Middle frontal gyrus (tissue), 1 donor: ENCODE measurements around the gene FBXW10B.
A peak's percentile ranks its signal among the peaks of the same experiment; 100 is the strongest.
"Not testable (repeated sequence)": the region's sequence is repeated elsewhere in the genome, so short reads cannot be mapped to it uniquely, and the experiment has no call there.

Experiments used
- DNase-seq: peaks from one replicate; pipeline ENCODE4 v3.0.0-alpha.2; 2015; ENCODE audit warnings: low spot score; ENCODE audit errors: extremely low spot score

FBXW10B gene, protein sequence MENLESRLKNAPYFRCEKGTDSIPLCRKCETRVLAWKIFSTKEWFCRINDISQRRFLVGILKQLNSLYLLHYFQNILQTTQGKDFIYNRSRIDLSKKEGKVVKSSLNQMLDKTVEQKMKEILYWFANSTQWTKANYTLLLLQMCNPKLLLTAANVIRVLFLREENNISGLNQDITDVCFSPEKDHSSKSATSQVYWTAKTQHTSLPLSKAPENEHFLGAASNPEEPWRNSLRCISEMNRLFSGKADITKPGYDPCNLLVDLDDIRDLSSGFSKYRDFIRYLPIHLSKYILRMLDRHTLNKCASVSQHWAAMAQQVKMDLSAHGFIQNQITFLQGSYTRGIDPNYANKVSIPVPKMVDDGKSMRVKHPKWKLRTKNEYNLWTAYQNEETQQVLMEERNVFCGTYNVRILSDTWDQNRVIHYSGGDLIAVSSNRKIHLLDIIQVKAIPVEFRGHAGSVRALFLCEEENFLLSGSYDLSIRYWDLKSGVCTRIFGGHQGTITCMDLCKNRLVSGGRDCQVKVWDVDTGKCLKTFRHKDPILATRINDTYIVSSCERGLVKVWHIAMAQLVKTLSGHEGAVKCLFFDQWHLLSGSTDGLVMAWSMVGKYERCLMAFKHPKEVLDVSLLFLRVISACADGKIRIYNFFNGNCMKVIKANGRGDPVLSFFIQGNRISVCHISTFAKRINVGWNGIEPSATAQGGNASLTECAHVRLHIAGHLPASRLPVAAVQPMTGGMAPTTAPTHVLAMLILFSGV

DNA sequence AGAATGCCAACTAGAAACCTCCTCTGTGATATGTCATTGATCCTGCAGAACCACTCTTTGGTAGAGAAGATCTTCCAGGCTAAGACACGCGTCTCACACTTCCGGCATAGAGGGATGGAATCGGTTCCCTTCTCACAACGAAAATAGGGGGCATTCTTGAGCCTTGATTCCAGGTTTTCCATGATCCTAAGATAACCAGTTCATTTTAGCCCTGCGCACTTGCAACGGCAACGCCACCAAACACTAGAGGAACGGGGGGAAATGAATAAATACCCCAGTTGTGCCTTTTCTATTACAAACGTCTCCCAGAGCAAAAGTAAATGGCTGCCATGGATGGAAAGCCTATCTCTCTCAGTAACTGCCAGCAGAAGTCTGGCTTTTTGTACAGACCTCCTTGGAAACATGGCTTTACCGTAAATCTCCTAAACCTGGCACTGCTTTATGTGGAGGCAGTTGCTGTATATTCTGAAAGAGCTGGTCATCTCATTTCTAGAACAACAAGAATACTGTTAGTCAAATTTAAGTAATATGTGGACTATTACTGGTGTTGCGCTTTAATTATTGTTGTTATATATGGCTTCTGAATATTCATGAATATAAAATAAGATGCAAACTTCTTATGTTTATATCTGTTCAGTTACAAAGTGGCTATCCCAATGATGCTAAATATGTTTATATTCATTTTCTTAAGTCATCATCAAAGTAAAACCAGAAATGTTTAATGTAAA lies at the start of gene FBXW10B:
Gene FBXW10B (minus strand): TSS at position 374 of the 728 bp plus-strand sequence. CDS start 192 bp downstream, at position 182.
- not testable (repeated sequence) for DNase-seq

DNA sequence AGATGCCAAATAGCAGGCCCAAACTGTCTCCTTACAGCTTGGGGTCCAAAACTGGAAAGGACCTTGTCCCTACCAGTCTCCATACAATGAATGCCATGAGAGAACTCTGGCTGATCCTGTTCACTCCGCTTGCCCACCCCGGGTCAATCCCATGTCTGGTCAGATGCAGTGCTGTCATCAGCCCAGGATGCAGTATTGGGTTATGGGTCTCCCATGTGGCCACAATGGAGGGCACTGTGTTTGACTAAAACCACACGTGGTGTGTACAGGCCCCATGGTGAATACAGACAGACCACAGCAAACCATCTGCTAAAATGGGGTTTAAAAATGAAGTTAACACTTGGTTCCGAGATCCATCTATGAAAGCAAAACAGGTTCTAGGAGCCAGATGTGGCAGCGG lies 44.2 kb upstream of the FBXW10B start:
- DNase-seq: no peak

DNA sequence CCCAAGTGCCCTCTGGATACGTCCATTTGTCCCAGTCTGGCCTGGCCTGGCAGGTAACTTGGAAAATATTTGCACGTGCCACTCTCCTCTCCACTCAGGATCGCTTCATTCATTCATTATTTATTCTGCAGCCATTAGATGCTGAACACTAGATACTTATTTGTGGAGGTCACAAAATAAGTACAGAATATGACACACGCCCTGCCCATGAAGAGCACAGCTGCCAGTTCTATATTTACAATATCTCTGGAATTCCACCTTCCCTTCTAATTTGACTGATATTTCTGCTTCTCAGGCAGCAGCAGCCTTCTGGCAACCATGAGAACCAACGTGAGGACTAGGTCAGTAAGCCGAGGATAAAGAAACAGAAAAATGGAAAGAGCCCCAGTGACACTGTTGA lies 43.7 kb upstream of the FBXW10B start:
- no peak for DNase-seq

DNA sequence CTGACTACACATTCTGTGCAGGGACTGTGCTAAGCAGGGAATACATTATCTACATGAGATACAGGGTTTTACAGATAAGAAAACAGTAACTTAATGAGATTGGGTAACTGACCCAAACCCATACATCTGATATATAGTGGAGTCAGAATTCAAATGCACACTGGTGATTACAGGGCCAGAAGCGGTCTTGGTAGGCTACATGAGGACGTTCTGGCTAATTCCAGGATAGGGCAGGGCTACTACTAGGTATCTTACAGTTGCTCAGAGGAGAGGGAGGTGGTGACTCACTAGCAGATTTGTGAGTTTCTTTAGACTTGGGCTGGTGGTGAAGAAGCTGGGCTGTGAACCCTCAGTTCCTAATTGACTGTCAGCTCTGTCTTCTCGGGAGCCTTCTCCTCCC lies 43.2 kb upstream of the FBXW10B start:
- DNase-seq: no peak

DNA sequence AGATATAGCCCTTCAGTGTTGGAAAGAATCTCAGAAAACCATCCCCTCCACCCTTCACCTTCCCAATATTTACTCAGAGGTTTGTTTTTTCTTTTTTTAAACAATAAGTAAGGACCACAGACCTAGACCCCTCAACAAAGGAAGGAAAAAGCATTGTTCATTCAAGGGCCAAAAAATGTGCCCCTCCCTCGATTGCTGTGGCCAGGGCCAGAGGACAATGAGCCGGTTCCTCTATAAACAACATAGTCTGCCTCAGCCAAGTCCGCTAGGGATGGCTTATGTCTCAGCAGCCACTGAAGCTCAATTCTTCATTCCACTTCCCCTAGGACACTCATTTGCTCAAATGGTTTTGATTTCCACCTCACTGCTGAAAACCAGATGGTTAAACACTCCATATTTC lies 40.6 kb upstream of the FBXW10B start:
- no peak for DNase-seq

DNA sequence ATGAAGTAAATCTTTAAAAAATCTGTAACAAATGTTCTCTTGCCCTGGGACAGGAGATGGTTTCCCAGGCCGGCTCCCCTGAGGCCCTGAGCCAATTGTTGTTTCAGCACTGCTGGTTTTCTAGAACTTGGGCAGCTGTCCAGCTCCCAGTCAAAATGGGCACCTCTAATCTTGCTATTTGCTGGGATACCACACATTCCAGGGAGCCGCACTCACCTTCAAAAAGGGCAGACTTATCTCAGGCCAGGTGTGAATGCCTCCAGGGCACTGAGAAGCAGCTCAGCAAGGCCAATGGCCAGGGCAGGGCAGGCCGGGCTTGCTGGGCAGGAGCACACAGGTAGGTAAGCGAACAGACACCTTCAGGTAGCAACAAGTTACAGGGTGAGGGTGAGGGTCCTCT lies 40.2 kb upstream of the FBXW10B start:
- no peak for DNase-seq

DNA sequence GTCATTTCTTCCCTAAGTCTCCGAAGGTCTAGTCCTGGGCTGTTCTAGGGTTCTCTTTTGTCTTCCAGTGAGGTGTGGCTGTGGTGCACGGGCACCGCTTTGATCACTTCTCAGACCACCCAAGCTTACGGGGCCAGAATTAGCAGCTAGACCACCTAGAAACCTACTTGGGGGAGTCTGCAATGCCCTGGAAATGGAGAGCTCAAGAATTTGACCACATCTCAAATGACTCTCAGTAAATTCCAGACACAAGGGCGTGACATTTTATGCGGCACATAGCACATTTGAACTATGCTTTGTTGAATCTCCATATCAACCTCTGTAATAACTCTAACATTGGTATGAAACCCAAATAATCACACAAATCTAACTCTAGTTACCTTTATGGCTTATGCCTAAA lies 39.7 kb upstream of the FBXW10B start:
- DNase-seq: no peak

DNA sequence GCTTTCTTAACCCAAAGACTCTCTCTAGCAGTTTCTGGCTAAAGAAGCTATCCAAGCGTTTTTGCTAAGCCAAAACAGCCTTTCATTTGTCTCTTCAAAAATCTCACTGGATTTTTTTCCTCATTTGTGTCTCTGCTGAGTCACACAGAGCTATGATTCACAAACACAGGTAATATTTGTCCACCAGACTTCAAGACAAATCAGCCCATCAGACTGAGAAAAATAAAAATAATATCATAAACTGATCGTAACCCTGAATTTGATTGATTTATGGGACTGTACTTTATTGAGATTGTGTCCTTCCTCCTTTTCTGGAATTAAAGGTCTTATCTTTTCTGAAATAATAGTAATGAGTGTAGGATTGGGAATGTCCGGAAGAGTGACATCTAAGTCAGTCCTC lies 38.8 kb upstream of the FBXW10B start:
- no peak for DNase-seq

DNA sequence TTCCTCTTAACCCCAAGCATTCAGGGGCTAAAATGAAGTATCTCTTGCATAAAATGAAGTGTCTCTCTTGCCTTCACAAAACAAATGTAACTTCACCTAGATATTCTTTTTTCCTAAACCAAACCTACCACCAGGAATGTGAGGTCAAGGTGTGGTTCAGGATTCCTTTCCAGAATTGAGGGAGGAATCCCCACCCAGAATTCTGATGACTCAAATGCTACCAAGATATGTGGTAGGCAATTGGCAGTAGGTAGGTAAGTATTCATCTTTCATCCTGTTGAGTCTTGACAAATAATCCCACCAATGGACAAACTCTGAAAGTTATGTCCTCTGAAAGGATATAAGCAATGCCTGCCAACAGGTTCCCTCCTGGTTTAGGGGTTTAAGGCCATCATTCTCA lies 38.4 kb upstream of the FBXW10B start:
- no peak for DNase-seq

DNA sequence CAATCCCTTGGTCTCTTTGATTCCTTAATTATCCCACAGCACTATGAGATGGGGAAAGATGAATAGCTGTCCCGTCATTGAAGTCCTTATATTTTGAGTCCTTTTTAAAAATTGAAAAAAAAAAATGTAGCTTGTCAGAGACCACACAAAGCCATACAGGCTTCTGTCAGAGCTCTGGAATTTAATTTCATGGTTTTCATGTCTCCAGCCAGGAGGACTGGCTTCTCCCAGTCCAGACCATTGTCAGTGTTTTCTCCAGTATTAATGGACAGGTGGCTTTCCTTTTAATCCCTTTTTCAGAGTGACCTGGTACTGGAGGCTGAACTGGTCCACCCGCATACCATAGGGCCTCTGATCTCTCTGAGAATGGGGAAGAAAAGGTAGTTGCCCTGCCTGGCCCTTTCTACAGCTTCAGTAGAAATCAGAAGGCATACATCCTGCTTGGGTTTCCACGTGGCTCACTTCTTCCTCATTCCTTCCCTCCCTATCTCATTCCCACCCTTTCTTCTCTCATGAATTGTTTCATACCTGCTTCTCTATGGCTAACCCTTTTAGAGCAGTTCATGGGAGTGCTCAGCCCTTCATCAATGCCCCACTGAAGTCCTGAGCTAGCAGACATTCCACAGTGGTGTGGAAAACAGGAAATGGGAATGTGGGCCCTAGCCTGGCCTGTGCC lies 35.5 kb upstream of the FBXW10B start:
- no peak for DNase-seq

DNA sequence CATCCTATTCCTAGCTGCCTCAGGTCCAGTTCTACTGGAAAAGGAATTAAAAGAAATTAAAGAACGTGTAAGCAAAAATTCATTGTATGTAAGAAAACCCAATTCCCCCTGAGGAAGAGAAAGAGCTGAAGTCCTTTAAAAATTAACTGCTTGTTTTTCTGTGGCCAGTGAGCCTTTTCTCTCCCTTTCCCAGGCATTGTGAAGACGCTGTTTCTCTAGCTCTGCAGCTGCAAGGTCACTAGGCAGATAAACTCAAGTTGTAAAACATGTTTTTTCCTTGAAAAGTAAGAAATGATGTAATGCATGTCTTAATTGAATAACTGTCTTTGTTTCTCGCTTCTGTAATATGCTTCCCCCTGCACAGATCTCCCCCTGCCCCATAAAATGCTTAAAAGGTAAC lies 34.9 kb upstream of the FBXW10B start:
- not testable (repeated sequence) for DNase-seq

DNA sequence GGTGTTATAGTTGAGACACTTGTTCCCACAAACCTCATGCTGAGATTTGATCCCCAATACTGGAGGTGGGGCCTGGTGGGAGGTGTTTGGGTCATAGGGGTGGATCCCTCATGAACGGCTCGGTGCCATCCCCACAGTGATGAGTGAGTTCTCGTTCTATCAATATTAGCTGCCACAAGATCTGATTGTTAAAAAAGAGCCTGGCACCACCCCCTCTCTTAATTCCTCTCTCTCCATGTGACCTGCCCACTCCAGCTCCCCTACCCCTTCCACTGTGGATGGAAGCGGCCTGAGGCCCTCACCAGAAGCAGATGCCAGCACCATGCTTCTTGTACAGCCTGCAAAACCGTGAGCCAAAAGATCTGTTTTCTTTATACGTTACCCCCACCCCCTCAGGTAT lies 33.5 kb upstream of the FBXW10B start:
- DNase-seq: no peak

DNA sequence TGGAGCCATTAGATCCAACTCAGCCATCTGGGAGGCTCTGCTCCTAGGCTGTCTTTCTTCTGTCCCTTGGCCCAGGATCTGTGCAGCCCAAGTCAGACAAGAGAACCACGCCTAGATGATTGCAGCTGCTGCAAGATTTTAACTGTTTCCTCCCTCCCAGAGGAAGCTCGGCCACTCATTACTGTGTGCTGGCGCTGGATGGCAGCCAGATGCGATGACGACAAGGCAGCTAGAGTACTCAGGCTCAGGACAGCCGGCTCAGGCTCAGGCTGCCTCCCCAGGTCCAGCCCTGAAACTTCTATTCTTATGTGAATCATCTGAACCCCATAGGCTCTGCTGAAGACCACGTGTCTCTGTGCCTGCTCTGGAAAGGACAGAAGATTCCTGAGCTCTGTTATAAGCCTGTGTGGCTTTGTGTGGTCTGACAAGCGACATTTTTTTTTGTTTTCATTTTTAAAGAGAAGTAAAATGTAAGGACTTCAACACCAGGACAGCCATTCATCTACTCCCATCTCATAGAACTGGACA lies 32.1 kb upstream of the FBXW10B start:
- peak; percentile 50 for DNase-seq

DNA sequence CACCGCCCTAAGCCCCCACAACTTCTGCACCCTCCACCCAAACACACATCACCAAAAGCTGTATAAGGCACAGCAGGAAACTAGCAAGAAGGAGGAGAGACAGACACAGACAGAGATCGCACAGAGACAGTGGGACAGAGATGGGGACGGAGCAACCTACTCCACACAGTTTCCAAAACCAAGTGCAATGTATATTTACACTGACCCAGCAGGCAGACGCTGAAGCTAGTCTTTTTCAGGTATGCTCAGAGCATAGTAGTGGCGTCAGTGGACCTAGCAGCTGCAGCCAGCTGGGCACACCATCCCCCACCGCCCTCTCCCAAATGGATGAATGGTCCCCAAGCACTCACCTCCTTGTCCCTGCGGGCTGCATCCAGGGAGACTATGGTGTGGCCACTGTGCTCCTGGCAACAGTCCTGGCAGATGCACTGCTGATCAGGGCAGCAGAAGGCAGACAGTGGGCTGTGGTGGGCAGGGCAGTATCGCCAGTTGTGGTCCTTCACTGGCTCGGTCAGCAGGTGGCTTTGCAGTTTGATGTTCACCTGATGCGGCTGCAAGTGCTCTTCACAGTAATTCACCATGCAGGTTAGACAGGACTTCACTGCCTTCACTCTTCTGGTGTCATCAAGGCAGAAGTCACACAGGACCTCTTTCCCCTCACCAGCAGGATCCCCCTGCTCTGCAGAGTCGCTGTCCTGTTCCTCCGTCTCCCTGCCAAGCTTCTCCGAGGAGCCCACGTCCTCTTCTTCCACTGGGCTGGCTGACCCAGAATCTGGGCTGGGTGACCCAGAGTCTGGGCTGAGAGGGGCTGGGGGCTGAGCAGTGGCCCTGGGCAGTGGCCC lies 31.5 kb upstream of the FBXW10B start:
- no peak for DNase-seq

DNA sequence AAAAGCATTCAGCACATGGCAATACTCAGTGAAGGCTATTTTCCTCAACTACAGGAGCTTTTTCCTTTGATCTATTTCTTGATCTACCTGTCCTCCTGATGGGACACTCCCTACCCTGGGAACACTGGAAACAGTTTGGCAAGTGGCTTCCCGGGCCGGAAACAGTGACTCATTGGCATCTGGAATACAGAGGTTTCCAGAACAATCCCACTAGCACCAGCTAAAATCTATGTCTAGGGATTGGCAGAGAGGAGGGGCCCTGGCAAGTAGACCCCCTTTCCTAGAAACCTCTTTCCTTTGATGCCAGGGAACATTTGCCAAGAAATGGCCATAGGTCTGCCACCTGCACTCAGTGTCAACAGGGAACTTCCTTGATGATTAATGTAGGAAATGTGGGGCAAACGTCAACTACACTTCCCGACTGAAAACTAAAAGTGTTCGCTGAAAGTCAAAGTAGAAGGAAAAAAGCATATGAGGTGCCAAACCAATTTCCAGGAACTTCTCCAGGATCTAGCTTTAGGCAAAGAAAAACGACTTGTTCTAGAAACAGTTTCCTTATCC lies 30.4 kb upstream of the FBXW10B start:
- DNase-seq: no peak

DNA sequence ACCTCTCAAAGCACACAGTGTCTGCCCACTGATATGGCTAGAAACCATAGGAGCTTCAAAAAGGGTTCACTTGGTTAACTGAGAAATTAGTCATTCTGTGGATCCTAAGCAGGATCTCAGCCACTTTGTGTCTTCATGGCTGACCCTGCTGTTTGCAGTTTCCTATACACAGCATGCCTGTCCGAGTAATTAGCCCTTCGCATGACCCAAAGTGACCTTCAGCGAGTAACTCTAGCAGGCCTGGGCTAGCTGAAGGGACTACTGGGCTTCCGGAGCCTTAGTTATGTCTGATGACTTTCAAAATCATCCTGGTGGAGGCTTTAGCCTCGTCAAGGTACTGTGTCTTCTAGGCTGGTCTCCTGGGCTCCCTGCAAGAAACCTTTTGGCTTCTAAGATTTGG lies 28.9 kb upstream of the FBXW10B start:
- DNase-seq: no peak

DNA sequence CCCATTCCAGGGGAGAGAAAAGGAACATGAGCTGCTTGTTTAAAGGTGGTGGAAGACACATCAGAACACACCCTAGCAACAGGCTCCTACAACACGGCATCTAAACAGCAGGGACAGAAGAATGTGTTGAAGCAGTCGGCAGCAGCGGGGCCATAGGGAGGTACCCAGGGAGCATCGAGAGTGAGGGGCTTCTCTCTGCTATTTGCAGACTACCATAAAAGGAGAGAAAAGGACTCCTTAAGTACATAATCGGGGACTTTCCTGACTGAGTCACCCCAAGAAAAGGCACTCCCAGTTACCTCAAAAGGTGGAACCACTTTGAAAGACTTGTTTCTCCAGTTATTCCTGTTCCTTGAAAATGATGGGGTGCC lies 26.4 kb upstream of the FBXW10B start:
- not testable (repeated sequence) for DNase-seq

DNA sequence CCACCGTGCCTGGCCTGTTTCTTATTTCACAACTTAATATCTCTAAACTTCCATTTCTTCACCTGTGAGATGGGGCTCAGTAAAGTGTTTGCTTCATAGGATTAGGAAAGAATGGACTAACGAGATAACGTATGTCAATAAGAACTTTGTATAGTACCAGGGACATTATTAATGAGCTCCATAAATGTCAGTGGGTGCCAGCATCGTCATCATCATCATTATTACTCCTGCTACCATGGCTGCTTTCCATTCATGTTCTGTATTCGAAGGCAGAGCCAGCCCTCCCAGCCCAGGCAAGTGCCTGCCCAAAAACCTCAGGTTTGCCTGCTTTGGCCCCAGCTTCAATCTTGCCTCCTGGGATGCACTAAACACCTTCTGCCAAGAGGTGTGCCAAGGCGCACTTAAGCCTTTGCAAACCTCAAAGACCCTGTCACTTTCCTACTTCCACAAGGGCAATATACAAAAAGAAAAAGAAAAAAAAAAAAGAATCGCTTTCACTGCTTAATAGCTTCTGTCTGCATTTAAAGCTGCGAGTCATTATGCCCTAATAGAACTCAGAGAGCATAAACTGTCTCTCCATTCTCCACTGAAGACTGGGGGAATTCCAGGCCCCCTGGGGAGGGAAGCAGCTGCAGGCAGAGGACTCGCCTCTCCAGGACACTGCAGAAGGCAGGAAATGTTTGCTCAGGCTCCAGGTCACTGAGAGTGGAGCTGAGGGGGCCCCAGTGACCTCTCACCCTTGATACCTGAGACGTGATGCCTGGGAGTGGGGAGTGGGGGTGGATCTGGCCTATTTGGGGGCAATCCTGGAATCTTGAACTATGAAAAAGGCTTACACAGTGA lies 25.8 kb upstream of the FBXW10B start:
- DNase-seq: not testable (repeated sequence)
